ENCODE results near the gene LRRC75A. TPM values are rescaled to one million over a fixed set of nuclear protein-coding genes. Genes with fewer than 3 reads are reported as not detected.

The LRRC75A gene
- total and polyA plus RNA-seq, 2 of the 8 experiments (the other 6 are each of a cell fraction or from before 2014, with no cell fraction given): 9.7 to 9.9 TPM

- no peak for DNase-seq (ENCODE audit: low read depth in 1 of 2, low spot score in 2 of 2)
- Histone ChIP-seq H2AFZ (ENCODE audit: low read length) (no peak overlapping the region), H3K79me2 (ENCODE audit: control insufficient read depth in 1 of 2, insufficient read depth in 2 of 2, low read length in 2 of 2) (peaks cover 0 to 9% of the 10 kb centered on the region in 2 experiments; a peak in 1 of 4 replicates), H3K27ac (ENCODE audit: low read depth, low read length) (no peak overlapping the region), H3K4me2 (ENCODE audit: insufficient read depth in 1 of 2, low read depth in 2 of 2, low read length in 2 of 2) (no peak overlapping the region), H3K23ac (ENCODE audit: insufficient read length) (no peak overlapping the region), H3K18ac (ENCODE audit: extremely low read depth, low read length) (peak overlapping the region; percentile 19; the same call in 1 of the 2 replicates), H2BK20ac (ENCODE audit: low read length) (no peak overlapping the region), H2AK5ac (ENCODE audit: low read depth, low read length) (no peak overlapping the region), H4K20me1 (replicated peaks in 1 of 2; ENCODE audit: control insufficient read depth in 1 of 2, insufficient read depth in 2 of 2, low read length in 2 of 2) (peaks cover 0 to 2% of the 10 kb centered on the region in 2 experiments), H3K4ac (replicated peaks; ENCODE audit: insufficient read length, low read depth, low read length) (no peak overlapping the region), H2BK120ac (replicated peaks; ENCODE audit: low read depth, low read length) (no peak overlapping the region), H4K91ac (replicated peaks; ENCODE audit: insufficient read length, low read length) (no peak overlapping the region), H3K4me1 (replicated peaks in 1 of 4; ENCODE audit: control insufficient read depth in 3 of 4, insufficient read depth in 4 of 4, low read length in 3 of 4) (peaks cover 12 to 47% (median 29%) of the 10 kb centered on the region in 4 experiments), H4K5ac (ENCODE audit: insufficient read length, low read depth, low read length) (no peak overlapping the region), H2BK12ac (ENCODE audit: low read depth, low read length) (peak overlapping the region; percentile 60; the same call in 1 of the 2 replicates), H3K56ac (replicated peaks; ENCODE audit: insufficient read length, low read depth, low read length) (no peak overlapping the region), H2BK5ac (ENCODE audit: low read depth, low read length) (no peak overlapping the region), H3K79me1 (ENCODE audit: low read depth, low read length) (peaks cover 5% of the 10 kb centered on the region), H2BK15ac (ENCODE audit: low read length) (no peak overlapping the region), H3K4me3 (ENCODE audit: extremely low read depth in 1 of 4, insufficient read depth in 2 of 4, low read depth in 3 of 4, low read length in 4 of 4) (no peak overlapping the region), H3K36me3 (ENCODE audit: control insufficient read depth in 2 of 4, insufficient read depth in 4 of 4, low read length in 3 of 4) (no peaks in the 10 kb centered on the region), H4K8ac (ENCODE audit: extremely low read depth, insufficient read depth, low read length) (no peak overlapping the region), H3K23me2 (ENCODE audit: low read depth, low read length) (peaks cover 2% of the 10 kb centered on the region; the same call in 1 of the 2 replicates), H3K9ac (replicated peaks in 1 of 4; ENCODE audit: extremely low read depth in 1 of 4, low read depth in 3 of 4, low read length in 3 of 4) (no peak overlapping the region), H3K14ac (ENCODE audit: insufficient read length) (no peak overlapping the region), H3K9me3 (ENCODE audit: insufficient read depth in 2 of 2, low read depth in 1 of 2, low read length in 1 of 2) (no peaks in the 10 kb centered on the region), H3K27me3 (replicated peaks in 1 of 4; ENCODE audit: control insufficient read depth in 3 of 4, extremely low read depth in 1 of 4, insufficient read depth in 3 of 4, low read length in 3 of 4) (no peaks in the 10 kb centered on the region)
- ChIA-PET CTCF (ENCODE audit: partially characterized antibody) (interaction anchor here (0.6 to 15.4 kb wide), 5 partner anchors 8 to 44 kb away, joined by 3 to 124 read pairs (median 4); no protein-coding TSS in a partner anchor), POLR2A (ENCODE audit: partially characterized antibody) (interaction anchor here (1.1 to 3.8 kb wide), 6 partner anchors 9 to 37 kb away, joined by 3 to 14 read pairs (median 4); no protein-coding TSS in a partner anchor)
- FAIRE-seq: no peak
- WGBS, 2 experiments (ENCODE audit: extremely low coverage in 1 of 2, insufficient coverage in 1 of 2, insufficient read length in 1 of 2, insufficient replicate concordance in 2 of 2, low coverage in 1 of 2, low lambda C conversion rate in 2 of 2, missing lambda C conversion rate in 1 of 2): 90% methylated on average over 6 of the region's 6 CpGs; no CpG with 5 or more reads in 1 of the 2 experiments
- TF ChIP-seq TCF12 (IDR thresholded peaks at IDR 0.05; ENCODE audit: low read depth, low read length) (no peak), SAP30 (IDR thresholded peaks at IDR 0.05; ENCODE audit: insufficient read depth, insufficient replicate concordance, low read length) (no peak), CHD2 (IDR thresholded peaks at IDR 0.05; ENCODE audit: low read length) (no peak)
Measured at GRCh38 chr17:16480995-16481394, 11.0 kb downstream of the LRRC75A start.

Data from H1 (cell line).